HepG2 (cell line): Measurements from ENCODE around the gene GNB1. TPM values are rescaled to one million over a fixed set of nuclear protein-coding genes. Genes with fewer than 3 reads are reported as not detected.

ENCODE experiments used
- ATAC-seq: fragments of 200-7000 bp; cut with Tn5 transposase; 3 replicates; pipeline ENCODE4 v1.9.1; 2020; ENCODE audit warnings: mild to moderate bottlenecking, moderate library complexity
- BruUV-seq: library from RNA; stranded (reverse); fragments of 400-500 nt; replicated peaks from 2 replicates; lab custom pipeline; 2021; lab: Mats Ljungman, UMichigan
- CTCF ChIA-PET: fragments of 300-600 bp; formaldehyde crosslinking; extraction: SDS; loops from one replicate; lab custom pipeline; 2021; ENCODE audit warnings: low total read pairs, inconsistent platforms, low intra/inter-chr PET ratio; lab: Yijun Ruan, JAX
- POLR2A ChIA-PET: fragments of 350-600 bp; sonication (Branson Sonifier 250); formaldehyde crosslinking; loops from one replicate; lab custom pipeline; 2020; ENCODE audit warnings: antibody characterized with exemption, inconsistent platforms; lab: Yijun Ruan, JAX
- DNase-seq: peaks from one replicate; pipeline ENCODE4 v3.0.0-alpha.2; 2015; ENCODE audit warnings: low spot score
- FAIRE-seq: peaks from 3 replicates; lab custom pipeline; 2011; peaks lifted over from hg19 to GRCh38; lab: Jason Lieb, UNC
- H2AFZ ChIP-seq: one replicate; pipeline ENCODE4 v1.6.1; 2011; ENCODE audit warnings: low read length, inconsistent platforms
- H3K27ac ChIP-seq: fragments of 300-600 bp; 3 replicates; pipeline ENCODE4 v1.8.0; 2011; ENCODE audit warnings: mixed run types, mild to moderate bottlenecking, mixed read lengths, low read length, inconsistent platforms; ENCODE audit not compliant: insufficient read depth; ENCODE audit errors: extremely low read length
- H3K27me3 ChIP-seq, 2 experiments: fragments of 200-600 bp in 1 of 2; 2 replicates in 1 of 2; 3 replicates in 1 of 2; pipeline versions ENCODE4 v1.6.0 to v1.8.0; 2011; ENCODE audit warnings: low read length in 2 of 2, mild to moderate bottlenecking in 2 of 2, moderate library complexity in 2 of 2, inconsistent platforms in 1 of 2; ENCODE audit not compliant: insufficient read depth in 2 of 2, control insufficient read depth in 1 of 2
- H3K36me3 ChIP-seq, 2 experiments: fragments of 200-600 bp in 1 of 2; replicated peaks in 1 of 2; 2 replicates in 1 of 2; 3 replicates in 1 of 2; pipeline versions ENCODE4 v1.5.1 to v1.8.0; 2011; ENCODE audit warnings: low read length in 2 of 2, inconsistent platforms in 1 of 2; ENCODE audit not compliant: insufficient read depth in 2 of 2, control insufficient read depth in 1 of 2
- H3K4me1 ChIP-seq: 2 replicates; pipeline ENCODE4 v1.5.1; 2012; ENCODE audit warnings: low read length, inconsistent platforms; ENCODE audit not compliant: insufficient read depth
- H3K4me2 ChIP-seq: 2 replicates; pipeline ENCODE4 v1.6.0; 2011; ENCODE audit warnings: low read depth, low read length, inconsistent platforms
- H3K4me3 ChIP-seq, 3 experiments: fragments of 200-600 bp in 1 of 3; sonication (generic), shearing (Covaris generic) in 1 of 3; replicated peaks in 1 of 3; 2 replicates each; pipeline ENCODE4 v1.5.1; 2011 to 2016; ENCODE audit warnings: low read length in 3 of 3, inconsistent platforms in 2 of 3, low read depth in 2 of 3, mild to moderate bottlenecking in 2 of 3, control low read depth in 1 of 3, mixed read lengths in 1 of 3; ENCODE audit not compliant: insufficient read depth in 1 of 3
- H3K79me2 ChIP-seq: one replicate; pipeline ENCODE4 v1.6.1; 2011; ENCODE audit warnings: low read length, inconsistent platforms; ENCODE audit not compliant: insufficient read depth
- H3K9ac ChIP-seq: 2 replicates; pipeline ENCODE4 v1.6.0; 2011; ENCODE audit warnings: mild to moderate bottlenecking, low read depth, low read length, inconsistent platforms; ENCODE audit not compliant: insufficient read depth
- H3K9me3 ChIP-seq: 2 replicates; pipeline ENCODE4 v1.5.1; 2012; ENCODE audit warnings: mild to moderate bottlenecking, low read length
- H4K20me1 ChIP-seq: 2 replicates; pipeline ENCODE4 v1.6.0; 2011; ENCODE audit warnings: inconsistent platforms, mild to moderate bottlenecking, low read length, moderate library complexity; ENCODE audit not compliant: insufficient read depth
- IKZF1 ChIP-seq: fragments of 450-650 bp; IDR thresholded peaks from 2 replicates; pipeline ENCODE4 v1.7.1; 2016
- KAT2B ChIP-seq: fragments of 150-350 bp; IDR thresholded peaks from 2 replicates; pipeline ENCODE4 v1.6.1; 2014; ENCODE audit warnings: low read depth, low read length, borderline replicate concordance
- REST ChIP-seq, 2 experiments: IDR thresholded peaks; 2 replicates each; pipeline ENCODE4 v1.6.1; 2011 to 2012; ENCODE audit warnings: low read length in 2 of 2, borderline replicate concordance in 1 of 2, low read depth in 1 of 2, mild to moderate bottlenecking in 1 of 2, moderate library complexity in 1 of 2
- ZNF350 ChIP-seq: sonication (generic); formaldehyde crosslinking; IDR thresholded peaks from 2 replicates; pipeline ENCODE4 v1.4.0; 2020; ENCODE audit warnings: mild to moderate bottlenecking, low read depth, missing genetic modification reagents, borderline replicate concordance
- ZNF383 ChIP-seq: sonication (generic); formaldehyde crosslinking; IDR thresholded peaks from 2 replicates; pipeline ENCODE4 v1.4.0; 2020; ENCODE audit warnings: missing genetic modification reagents, mild to moderate bottlenecking, borderline replicate concordance
- ZNF720 ChIP-seq: sonication (generic); formaldehyde crosslinking; IDR thresholded peaks from 2 replicates; pipeline ENCODE4 v1.4.0; 2020; ENCODE audit warnings: missing genetic modification reagents
- ZNF839 ChIP-seq: sonication (generic); formaldehyde crosslinking; IDR thresholded peaks from 2 replicates; pipeline ENCODE4 v1.4.0; 2020; ENCODE audit warnings: missing genetic modification reagents, mild to moderate bottlenecking, borderline replicate concordance
- WGBS: methylation state at CpG from one replicate; pipeline ENCODE4 v1.1.6; 2017; ENCODE audit warnings: low lambda C conversion rate; 5-methylcytosine and 5-hydroxymethylcytosine counted together
- in situ Hi-C: cut with HindIII; loops from 2 replicates; pipeline ENCODE4 v1.10.0; 2017; ENCODE audit warnings: low pct_unique_long_range_greater_than_20kb; ENCODE audit not compliant: extremely low pct_ligation_motif_present
- intact Hi-C: fragments of 100-400 bp; cut with micrococcal nuclease; formaldehyde crosslinking; loops from one replicate; pipeline ENCODE4 v1.10.0; 2022; ENCODE audit not compliant: unreplicated experiment
- polyA plus RNA-seq, 8 experiments: library from polyadenylated mRNA; depleted of rRNA in 3 of 8; stranded (reverse) in 7 of 8; unstranded in 1 of 8; fragments of >200 nt; fragmentation: Illumina TruSeq in 4 of 8; extraction: Trizol in 4 of 8; gene quantifications; 2 replicates each; pipeline versions ENCODE4 v1.2.1 to v1.2.3, GENCODE V29; 2011 to 2016; ENCODE audit warnings: low read depth in 4 of 8, missing spikeins in 1 of 8, mixed read lengths in 1 of 8; ENCODE audit not compliant: insufficient read depth in 1 of 8
- total RNA-seq, 5 experiments: library from RNA; depleted of rRNA; stranded (reverse); fragments of >200 nt; fragmentation: Illumina TruSeq; extraction: Trizol; gene quantifications; 2 replicates each; pipeline ENCODE4 v1.2.3, GENCODE V29; 2016; ENCODE audit warnings: low read depth in 1 of 5

Gene GNB1
- total and polyA plus RNA-seq, 2 of the 13 experiments (the other 11 are each of a cell fraction or from before 2014, with no cell fraction given) = 66.2 to 327 TPM

DNA sequence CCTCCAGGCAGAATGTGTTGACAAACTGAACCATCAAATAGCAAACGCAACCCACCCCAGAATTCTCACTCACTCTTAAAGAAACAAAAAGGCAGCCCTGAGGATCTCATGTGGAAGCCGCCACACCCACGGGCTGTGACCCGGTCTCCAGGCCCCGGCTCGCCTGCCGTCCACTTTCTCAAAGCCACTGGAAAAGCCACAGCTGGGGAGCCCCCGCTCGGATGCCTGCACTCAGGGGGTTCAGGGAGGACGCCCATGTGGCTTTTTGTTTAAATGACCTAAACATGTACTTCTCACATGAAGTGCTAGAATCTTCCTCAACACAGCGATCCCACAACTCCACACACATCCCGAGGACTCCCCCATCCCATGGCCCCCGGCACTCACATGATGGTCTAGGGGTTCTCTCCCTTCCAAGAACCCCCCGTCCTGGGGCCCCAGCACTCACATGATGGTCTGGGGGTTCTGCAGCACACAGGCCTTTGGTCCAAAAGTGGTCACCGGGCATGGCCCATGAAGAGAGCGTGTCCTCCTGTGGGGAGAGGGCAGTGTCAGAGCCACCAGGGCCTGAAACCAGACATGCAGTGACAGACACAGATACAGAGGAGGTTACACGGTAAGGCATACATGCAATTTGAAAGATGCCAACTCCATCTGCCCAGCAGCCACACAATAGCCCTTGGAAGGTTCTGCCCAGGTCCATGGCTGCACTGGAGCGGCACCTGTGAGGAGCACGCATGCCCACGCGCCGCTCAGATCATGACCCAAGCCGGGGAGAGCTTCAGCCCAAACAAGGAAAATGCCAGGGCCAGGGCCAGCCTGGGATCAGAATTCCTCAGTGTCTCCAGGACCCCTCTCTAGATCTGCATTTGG lies 129.1 kb downstream of the GNB1 start:
- H3K4me2 ChIP-seq = no peak overlapping the region
- intact Hi-C loops (no loop called here), in situ Hi-C loops (no loop called here)
- peaks cover 10% of the 10 kb centered on the region for H3K79me2 ChIP-seq
- no peaks in the 10 kb centered on the region for H3K9me3 ChIP-seq
- no peak overlapping the region for H3K9ac ChIP-seq
- H3K27me3 ChIP-seq = no peaks in the 10 kb centered on the region
- CTCF ChIA-PET = no interaction called here
- no peak overlapping the region for H2AFZ ChIP-seq
- FAIRE-seq = no peak
- TF ChIP-seq ZNF839 (CRISPR knock-in tag) = no peak
- TF ChIP-seq KAT2B = no peak
- no peak for TF ChIP-seq REST (IDR thresholded peaks at IDR 0.05; ENCODE audit: borderline replicate concordance in 1 of 2, low read depth in 1 of 2, low read length in 2 of 2)
- no peak for TF ChIP-seq ZNF350
- TF ChIP-seq ZNF720 (CRISPR knock-in tag) = no peak
- TF ChIP-seq IKZF1 = no peak
- no peak for TF ChIP-seq ZNF383 (CRISPR knock-in tag)
- POLR2A ChIA-PET = no interaction called here
- H3K4me3 ChIP-seq = no peak overlapping the region
- 98% methylated on average over 17 of the region's 23 CpGs for WGBS
- no peaks in the 10 kb centered on the region for H4K20me1 ChIP-seq
- peaks cover 33 to 70% of the 10 kb centered on the region in 2 experiments for H3K36me3 ChIP-seq
- no peak for DNase-seq
- peaks cover 21% of the 10 kb centered on the region for H3K4me1 ChIP-seq
- no TSS peak for BruUV-seq
- ATAC-seq = no peak
- H3K27ac ChIP-seq = no peak overlapping the region
